CD8-positive, alpha-beta memory T cell (primary cell): ENCODE data around the gene RTL10. TPM values are rescaled to one million over a fixed set of nuclear protein-coding genes. Genes with fewer than 3 reads are reported as not detected.

Experiments
- CTCF ChIA-PET: fragments of 350-600 bp; sonication (Branson Sonifier 250); formaldehyde crosslinking; loops from one replicate; lab custom pipeline; 2021; ENCODE audit warnings: antibody characterized with exemption; lab: Charles Lee
- POLR2A ChIA-PET: fragments of 350-600 bp; sonication (Branson Sonifier 250); formaldehyde crosslinking; loops from one replicate; lab custom pipeline; 2021; ENCODE audit warnings: antibody characterized with exemption; lab: Charles Lee
- DNase-seq, 5 donors: peaks; one replicate each; pipeline versions ENCODE4 v3.0.0 to v3.0.0-alpha.2; 2020 to 2022; ENCODE audit warnings: mixed read lengths in 1 of 5
- H3K27ac ChIP-seq: one replicate; pipeline ENCODE4 v1.7.0; 2013; ENCODE audit warnings: low read depth, mild to moderate bottlenecking, low read length, moderate library complexity
- H3K27me3 ChIP-seq: 2 replicates; pipeline ENCODE4 v1.7.0; 2013; ENCODE audit warnings: low read length, mild to moderate bottlenecking; ENCODE audit not compliant: insufficient read depth, poor library complexity, severe bottlenecking
- H3K36me3 ChIP-seq: 2 replicates; pipeline ENCODE4 v1.7.0; 2013; ENCODE audit warnings: mild to moderate bottlenecking, low read length, moderate library complexity; ENCODE audit not compliant: insufficient read depth
- H3K4me1 ChIP-seq: 2 replicates; pipeline ENCODE4 v1.7.0; 2013; ENCODE audit warnings: mild to moderate bottlenecking, low read length, moderate library complexity; ENCODE audit not compliant: insufficient read depth
- H3K4me3 ChIP-seq: 2 replicates; pipeline ENCODE4 v1.7.0; 2013; ENCODE audit warnings: mild to moderate bottlenecking, low read length
- H3K9me3 ChIP-seq: 2 replicates; pipeline ENCODE4 v1.7.0; 2013; ENCODE audit warnings: mild to moderate bottlenecking, low read length
- H3K27ac Mint-ChIP-seq, 8 donors: one replicate each; pipeline ENCODE4 v1.8.0; 2020 to 2021; ENCODE audit warnings: mixed read lengths in 8 of 8, mild to moderate bottlenecking in 6 of 8, inconsistent platforms in 3 of 8, moderate library complexity in 3 of 8
- H3K27me3 Mint-ChIP-seq, 2 donors: one replicate each; pipeline ENCODE4 v1.8.0; 2020 to 2021; ENCODE audit warnings: mixed read lengths in 2 of 2, mild to moderate bottlenecking in 1 of 2, moderate library complexity in 1 of 2
- H3K36me3 Mint-ChIP-seq, 3 donors: one replicate each; pipeline ENCODE4 v1.8.0; 2020 to 2021; ENCODE audit warnings: mixed read lengths in 3 of 3, inconsistent platforms in 1 of 3, mild to moderate bottlenecking in 1 of 3
- H3K4me1 Mint-ChIP-seq, 3 donors: one replicate each; pipeline ENCODE4 v1.8.0; 2020 to 2021; ENCODE audit warnings: mixed read lengths in 3 of 3, inconsistent platforms in 1 of 3, mild to moderate bottlenecking in 1 of 3
- H3K4me3 Mint-ChIP-seq, 7 donors: one replicate each; pipeline ENCODE4 v1.8.0; 2020 to 2021; ENCODE audit warnings: mixed read lengths in 7 of 7, mild to moderate bottlenecking in 6 of 7, moderate library complexity in 4 of 7, inconsistent platforms in 2 of 7
- H3K9me3 Mint-ChIP-seq, 5 donors: one replicate each; pipeline ENCODE4 v1.8.0; 2020 to 2022; ENCODE audit warnings: mixed read lengths in 5 of 5, mild to moderate bottlenecking in 3 of 5, moderate library complexity in 2 of 5, inconsistent platforms in 1 of 5
- polyA plus RNA-seq: library from polyadenylated mRNA; unstranded; fragments of 300-500 nt; fragmentation: Illumina TruSeq; gene quantifications from one replicate; pipeline ENCODE4 v1.2.3, GENCODE V29; 2021
- total RNA-seq, 2 experiments: library from RNA; stranded (reverse); gene quantifications; one replicate each; pipeline ENCODE4 v1.2.3, GENCODE V29; 2021

The RTL10 gene
- total and polyA plus RNA-seq, 3 experiments from 2014 or later: 10.8 to 23.2 (median 18.1) TPM

DNA sequence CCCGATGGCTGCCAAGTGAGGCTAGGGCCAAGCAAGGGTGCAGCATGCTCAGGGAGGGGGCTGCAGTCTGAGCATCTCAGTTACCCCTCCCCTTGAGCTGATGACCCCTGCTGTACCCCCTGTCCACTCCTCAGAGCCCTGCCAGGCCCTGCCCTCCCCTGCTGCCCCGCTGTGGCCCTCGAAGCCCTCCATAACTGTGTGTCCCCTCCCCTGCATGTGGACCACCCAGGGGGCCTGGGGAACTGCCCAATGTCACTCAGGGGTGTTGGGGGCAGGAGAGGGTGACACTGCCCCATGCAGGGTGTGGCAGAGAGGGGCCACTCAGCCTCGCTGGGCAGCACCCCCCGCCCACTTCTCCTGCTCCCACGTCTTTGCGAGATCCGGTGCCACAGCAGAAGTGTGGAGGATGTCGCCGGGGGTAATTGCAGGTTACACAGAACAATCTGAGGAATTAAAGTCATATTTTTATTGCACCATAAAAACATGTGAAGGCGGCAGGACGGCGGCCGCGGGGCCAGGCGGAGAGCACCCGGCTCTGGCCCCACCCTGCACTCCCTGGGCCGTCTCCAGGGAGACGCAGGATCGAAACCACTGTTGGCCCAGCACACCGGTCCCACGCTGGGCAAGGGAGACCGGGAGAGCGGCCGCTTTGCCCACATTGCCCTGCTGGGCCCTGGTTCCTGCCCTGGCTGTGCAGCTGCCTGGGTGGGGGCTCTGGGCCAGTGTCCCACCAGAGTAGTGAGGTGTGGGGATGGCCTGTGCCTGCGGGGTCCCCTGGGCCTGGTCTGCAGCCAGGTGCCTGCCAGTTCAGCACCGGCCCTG lies 18.7 kb upstream of the RTL10 start:
- ChIA-PET POLR2A (no interaction called here), CTCF (no interaction called here)
- Histone ChIP-seq H3K27ac (no peak overlapping the region), H3K4me1 (peaks cover 16% of the 10 kb centered on the region), H3K4me3 (no peak overlapping the region), H3K36me3 (no peaks in the 10 kb centered on the region), H3K27me3 (no peaks in the 10 kb centered on the region), H3K9me3 (no peaks in the 10 kb centered on the region)
- Mint-ChIP-seq H3K27ac (no peak overlapping the region), H3K9me3 (no peaks in the 10 kb centered on the region), H3K36me3 (no peaks in the 10 kb centered on the region), H3K4me3 (no peak overlapping the region), H3K4me1 (peaks cover 0 to 9% (median 0%) of the 10 kb centered on the region in 3 donors), H3K27me3 (no peaks in the 10 kb centered on the region)
- peak in 2 of 5 donors; percentile 0 to 40 for DNase-seq

DNA sequence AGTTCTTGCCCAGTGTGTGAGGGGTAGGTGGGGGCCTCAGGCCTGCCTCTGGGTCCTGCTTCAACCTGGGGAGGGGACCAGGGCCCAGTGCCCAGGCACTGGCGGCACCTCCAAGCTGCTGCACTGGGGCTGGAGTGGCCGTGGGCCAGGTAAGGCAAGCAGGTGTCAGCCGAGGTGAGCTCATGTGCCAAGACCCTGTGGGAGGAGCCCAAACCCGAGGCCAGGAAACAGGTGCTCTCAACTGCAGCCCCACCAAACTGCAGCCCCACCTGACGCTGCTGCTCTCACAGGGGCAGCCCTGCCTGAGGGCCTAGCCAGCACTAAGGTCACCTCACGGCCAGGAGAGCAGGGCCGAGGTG lies 18.1 kb upstream of the RTL10 start:
- CTCF ChIA-PET: no interaction called here
- Histone ChIP-seq H3K4me3 (no peak overlapping the region), H3K27me3 (no peaks in the 10 kb centered on the region), H3K9me3 (no peaks in the 10 kb centered on the region), H3K4me1 (peaks cover 16% of the 10 kb centered on the region), H3K36me3 (no peaks in the 10 kb centered on the region), H3K27ac (no peak overlapping the region)
- DNase-seq: peak in 1 of 5 donors; percentile 32
- no peaks in the 10 kb centered on the region for H3K27me3 Mint-ChIP-seq
- H3K27ac Mint-ChIP-seq: no peak overlapping the region
- POLR2A ChIA-PET: no interaction called here
- H3K36me3 Mint-ChIP-seq: no peaks in the 10 kb centered on the region
- peaks cover 0 to 9% (median 0%) of the 10 kb centered on the region in 3 donors for H3K4me1 Mint-ChIP-seq
- no peaks in the 10 kb centered on the region for H3K9me3 Mint-ChIP-seq
- no peak overlapping the region for H3K4me3 Mint-ChIP-seq

DNA sequence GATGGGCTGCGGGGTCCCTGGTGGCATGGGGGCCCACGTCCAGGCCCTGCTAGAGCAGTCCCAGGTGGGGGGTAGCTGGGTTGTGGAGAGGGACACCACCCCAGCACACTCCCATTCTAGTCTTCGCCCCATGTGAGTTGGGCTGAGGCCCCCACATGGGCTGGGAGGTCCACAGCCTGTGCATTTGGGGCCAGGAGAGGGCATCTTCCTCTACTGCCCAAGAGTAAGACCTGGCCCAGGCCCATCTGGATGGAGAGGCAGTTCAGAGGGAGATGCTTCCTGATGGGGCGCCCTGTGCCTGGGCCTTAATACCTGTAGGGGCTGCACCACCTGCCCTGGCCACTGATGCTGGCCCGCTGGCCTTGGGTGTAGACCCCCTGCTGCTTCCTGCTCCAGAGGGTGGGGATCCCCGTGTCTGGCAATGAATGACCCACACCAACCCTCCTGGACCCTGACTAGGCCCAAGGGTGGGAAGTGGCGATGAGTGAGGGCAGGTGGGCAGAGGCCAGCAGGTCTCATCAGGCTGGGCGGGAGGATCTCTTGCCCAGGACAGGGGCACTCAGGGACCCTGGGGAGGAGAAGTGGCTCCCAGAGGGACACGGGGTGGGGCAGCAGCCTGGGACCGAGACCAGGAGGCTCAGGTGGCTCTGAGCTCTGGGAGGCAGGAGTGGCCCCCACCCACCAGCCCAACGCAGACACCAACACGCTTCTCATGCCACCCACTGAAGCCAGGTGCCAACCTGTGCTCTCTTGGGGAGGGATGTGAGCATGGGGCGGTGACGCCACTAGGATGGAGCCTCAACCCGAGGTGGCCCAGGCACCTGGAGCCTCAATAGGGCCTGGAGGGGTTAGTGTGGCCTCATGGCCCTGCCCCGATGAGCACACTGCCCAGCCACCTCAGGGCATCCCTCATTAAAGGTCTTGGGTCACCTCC lies 17.4 kb upstream of the RTL10 start:
- H3K27ac ChIP-seq: no peak overlapping the region
- H3K4me1 ChIP-seq: peaks cover 16% of the 10 kb centered on the region
- Mint-ChIP-seq H3K27ac (no peak overlapping the region), H3K27me3 (no peaks in the 10 kb centered on the region), H3K4me1 (peaks cover 0 to 9% (median 0%) of the 10 kb centered on the region in 3 donors), H3K9me3 (no peaks in the 10 kb centered on the region), H3K36me3 (no peaks in the 10 kb centered on the region), H3K4me3 (no peak overlapping the region)
- CTCF ChIA-PET: no interaction called here
- no peaks in the 10 kb centered on the region for H3K27me3 ChIP-seq
- DNase-seq: no peak
- POLR2A ChIA-PET: no interaction called here
- no peaks in the 10 kb centered on the region for H3K36me3 ChIP-seq
- H3K9me3 ChIP-seq: no peaks in the 10 kb centered on the region
- no peak overlapping the region for H3K4me3 ChIP-seq

DNA sequence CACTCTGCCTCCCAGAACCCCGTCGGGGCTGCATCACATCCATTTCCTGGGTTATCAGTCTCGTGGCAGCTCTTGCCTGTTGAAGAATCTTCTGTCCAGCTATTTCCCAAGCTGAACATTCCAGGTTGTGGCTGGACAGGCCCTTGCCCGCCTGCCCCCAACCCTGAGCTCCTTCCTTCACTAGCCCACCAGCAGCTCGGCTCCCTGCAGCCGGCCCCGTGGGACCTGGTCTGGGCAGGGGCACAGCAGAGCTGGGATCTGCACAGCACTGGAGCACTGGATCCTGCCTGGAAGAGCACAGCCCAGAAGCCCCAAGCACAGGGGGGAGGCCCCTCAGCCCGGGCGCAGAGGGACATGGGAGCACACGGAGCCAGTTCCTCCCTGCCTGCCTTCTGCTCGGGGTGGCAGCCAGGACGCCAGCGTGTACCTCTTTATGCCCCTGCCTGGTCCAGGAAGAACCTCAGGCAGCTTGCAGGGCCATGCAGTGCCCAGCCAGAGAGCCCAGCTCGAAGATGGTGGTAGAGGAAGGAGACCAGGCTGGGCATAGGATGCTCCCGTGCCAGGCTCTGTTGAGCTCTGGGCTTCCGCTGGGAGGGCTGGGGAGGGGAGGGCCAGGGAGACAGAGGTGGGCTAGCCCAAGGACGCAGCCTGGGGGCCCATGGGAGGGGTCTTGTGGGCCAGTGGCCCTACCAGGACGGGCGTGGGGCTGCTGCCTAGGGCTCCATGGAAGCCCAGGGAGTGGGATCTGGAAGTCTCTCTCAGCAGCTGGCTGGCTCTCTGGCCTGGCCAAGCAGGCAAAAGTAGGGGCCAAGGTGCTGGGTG lies 16.6 kb upstream of the RTL10 start:
- H3K4me3 Mint-ChIP-seq: no peak overlapping the region
- POLR2A ChIA-PET: no interaction called here
- no peaks in the 10 kb centered on the region for H3K9me3 Mint-ChIP-seq
- no peaks in the 10 kb centered on the region for H3K36me3 Mint-ChIP-seq
- peaks cover 0 to 9% (median 0%) of the 10 kb centered on the region in 3 donors for H3K4me1 Mint-ChIP-seq
- H3K4me3 ChIP-seq: no peak overlapping the region
- CTCF ChIA-PET: no interaction called here
- peak in 1 of 5 donors; percentile 44 for DNase-seq
- no peak overlapping the region for H3K27ac Mint-ChIP-seq
- no peak overlapping the region for H3K27ac ChIP-seq
- no peaks in the 10 kb centered on the region for H3K36me3 ChIP-seq
- H3K27me3 ChIP-seq: no peaks in the 10 kb centered on the region
- no peaks in the 10 kb centered on the region for H3K9me3 ChIP-seq
- H3K27me3 Mint-ChIP-seq: no peaks in the 10 kb centered on the region
- H3K4me1 ChIP-seq: peaks cover 16% of the 10 kb centered on the region

DNA sequence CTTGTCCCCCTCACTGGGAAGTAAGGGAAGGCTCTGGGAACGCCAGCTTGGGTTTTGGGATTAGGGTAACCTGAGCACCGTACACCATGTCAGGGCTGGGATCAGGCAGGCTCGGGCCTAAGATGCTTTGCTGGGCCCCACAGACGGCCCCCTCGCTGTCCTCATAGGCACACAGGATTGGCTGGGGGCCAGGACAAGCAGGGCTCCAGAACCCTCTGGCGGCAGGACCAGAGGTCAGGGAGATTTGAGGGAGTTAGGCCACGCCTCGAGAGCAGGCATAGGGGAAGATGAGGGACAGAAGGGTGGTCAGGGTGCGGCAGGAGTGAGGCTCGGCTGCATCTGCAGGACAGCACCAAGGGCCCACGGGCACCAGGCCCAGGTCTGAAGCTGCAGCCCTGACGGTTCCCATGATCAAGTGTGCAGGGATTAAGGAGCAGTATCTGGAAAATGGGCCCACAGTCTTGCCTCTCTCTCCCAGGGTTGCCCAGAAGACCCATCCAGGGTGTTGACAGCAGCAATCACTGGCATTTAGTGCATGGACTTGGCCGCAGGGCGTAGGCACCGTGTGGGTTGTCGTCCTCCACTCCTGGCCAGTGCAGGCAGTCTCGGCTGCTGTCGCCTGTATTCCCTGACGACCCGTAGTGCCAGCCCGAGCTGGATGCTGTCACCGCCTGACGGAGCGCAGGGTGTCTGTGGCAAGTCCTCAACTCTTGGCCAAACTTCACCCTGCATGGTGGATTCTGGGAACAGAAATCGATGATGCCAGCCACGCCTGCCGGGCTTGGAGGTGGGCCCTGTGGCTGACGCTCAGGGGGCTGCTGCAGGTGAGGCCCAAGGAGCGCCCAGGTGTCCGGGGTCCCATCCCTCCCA lies 15.7 kb upstream of the RTL10 start:
- no peaks in the 10 kb centered on the region for H3K36me3 Mint-ChIP-seq
- Histone ChIP-seq H3K36me3 (no peaks in the 10 kb centered on the region), H3K4me3 (no peak overlapping the region), H3K27me3 (no peaks in the 10 kb centered on the region), H3K4me1 (peaks cover 16% of the 10 kb centered on the region), H3K27ac (no peak overlapping the region), H3K9me3 (no peaks in the 10 kb centered on the region)
- ChIA-PET CTCF (no interaction called here), POLR2A (no interaction called here)
- no peak overlapping the region for H3K4me3 Mint-ChIP-seq
- no peak overlapping the region for H3K27ac Mint-ChIP-seq
- H3K9me3 Mint-ChIP-seq: no peaks in the 10 kb centered on the region
- no peaks in the 10 kb centered on the region for H3K27me3 Mint-ChIP-seq
- H3K4me1 Mint-ChIP-seq: peaks cover 0 to 10% (median 0%) of the 10 kb centered on the region in 3 donors
- DNase-seq: peak in 1 of 5 donors; percentile 40

DNA sequence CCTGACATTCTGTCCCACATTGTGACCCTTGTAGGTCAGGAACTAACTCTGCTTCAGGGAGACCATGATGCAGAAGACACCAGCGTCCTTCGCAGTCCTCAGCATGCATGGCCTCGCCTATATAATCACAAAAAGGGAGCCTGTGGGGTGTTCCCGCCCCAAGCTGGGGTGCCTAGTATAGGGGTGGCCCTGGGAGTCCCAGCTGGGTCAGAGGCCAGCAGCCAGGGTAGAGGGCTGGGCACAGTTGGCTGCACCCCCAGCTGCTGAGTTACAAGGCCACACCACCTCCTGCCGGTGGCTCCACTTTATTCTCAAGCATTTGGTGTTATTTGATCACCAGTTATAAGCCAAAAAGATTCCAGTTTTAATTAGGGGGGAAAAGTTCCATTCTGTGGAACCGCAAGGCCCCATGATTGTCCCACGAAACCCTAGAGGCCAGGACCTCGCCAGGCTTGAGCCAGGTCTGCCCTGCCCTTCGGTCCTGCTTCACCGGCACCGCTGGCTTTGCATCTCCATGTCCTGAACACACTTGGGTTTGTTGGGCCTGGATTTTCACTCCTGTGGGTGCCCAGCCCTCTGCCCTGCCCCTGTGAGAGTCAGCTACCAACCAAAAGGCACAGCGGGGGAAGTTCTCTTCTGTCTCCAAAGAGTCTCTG lies 15.0 kb upstream of the RTL10 start:
- Histone ChIP-seq H3K4me3 (no peak overlapping the region), H3K9me3 (no peaks in the 10 kb centered on the region), H3K4me1 (peaks cover 9% of the 10 kb centered on the region), H3K36me3 (no peaks in the 10 kb centered on the region), H3K27ac (no peak overlapping the region), H3K27me3 (no peaks in the 10 kb centered on the region)
- Mint-ChIP-seq H3K27me3 (no peaks in the 10 kb centered on the region), H3K36me3 (no peaks in the 10 kb centered on the region), H3K4me3 (no peak overlapping the region), H3K4me1 (peaks cover 0 to 8% (median 0%) of the 10 kb centered on the region in 3 donors), H3K9me3 (no peaks in the 10 kb centered on the region), H3K27ac (no peak overlapping the region)
- DNase-seq: peak in 1 of 5 donors; percentile 24
- ChIA-PET POLR2A (no interaction called here), CTCF (no interaction called here)
